ENCODE measurements around the gene TPCN1.

GRCh38 chr12:113328368-113328889, 107.2 kb downstream of the TPCN1 start:
- TF ChIP-seq EZH2 (IDR thresholded peaks at IDR 0.05; ENCODE audit: low read length, unreplicated experiment), result no peak
- no peak for TF ChIP-seq CTCF (conservative IDR thresholded peaks at IDR 0.05; ENCODE audit: low read depth, low read length)
- TF ChIP-seq EZH2phosphoT487 (IDR thresholded peaks at IDR 0.05; ENCODE audit: borderline replicate concordance, low read length), result no peak

Measured in PC-3 (cell line).